Colonic mucosa (tissue), 4 donors: ENCODE measurements around the gene HOXA9. TPM values are rescaled to one million over a fixed set of nuclear protein-coding genes. Genes with fewer than 3 reads are reported as not detected.

Experiments used
- DNase-seq: peaks from one replicate; pipeline ENCODE4 v3.0.0-alpha.2; 2020
- H3K27ac ChIP-seq: fragments of 200-600 bp; one replicate; pipeline ENCODE4 v1.8.0; 2021
- H3K27me3 ChIP-seq: fragments of 200-600 bp; one replicate; pipeline ENCODE4 v1.8.0; 2021
- H3K36me3 ChIP-seq: fragments of 200-600 bp; one replicate; pipeline ENCODE4 v1.8.0; 2021
- H3K4me1 ChIP-seq: fragments of 200-600 bp; one replicate; pipeline ENCODE4 v1.8.0; 2021; ENCODE audit warnings: mild to moderate bottlenecking
- H3K4me3 ChIP-seq: fragments of 200-600 bp; one replicate; pipeline ENCODE4 v1.8.0; 2021
- H3K9ac ChIP-seq, 2 donors: one replicate each; pipeline ENCODE4 v1.7.0; 2013; ENCODE audit warnings: control low read depth in 2 of 2, low read depth in 2 of 2, low read length in 2 of 2
- H3K9me3 ChIP-seq: fragments of 200-600 bp; one replicate; pipeline ENCODE4 v1.8.0; 2021
- CTCF ChIP-seq: fragments of 200-600 bp; IDR thresholded peaks from one replicate; pipeline ENCODE4 v1.8.0; 2022; ENCODE audit warnings: antibody characterized with exemption, mild to moderate bottlenecking
- intact Hi-C: fragments of 100-400 bp; cut with DNase I; formaldehyde crosslinking; loops from one replicate; pipeline ENCODE4 v1.14.1; 2022
- total RNA-seq, 2 donors: library from RNA; stranded (reverse); fragmentation: NEBNext Ultra II Directional in 1 of 2; extraction: Animal tissue kit (Norgen Biotek cat#: 25700) in 1 of 2; gene quantifications; one replicate each; pipeline ENCODE4 v1.2.1, GENCODE V29; 2021
- donor health status: healthy.
- donor health status: DM: no; HTN: no; CAD: no.
- donor health status: DM: no; HTN: no; CAD: no.

Gene HOXA9
- total RNA-seq, 2 donors from 2014 or later = 19.5 to 22.1 TPM

GRCh38 chr7:27202862-27203134 lies 37.5 kb upstream of the HOXA9 start:
- intact Hi-C loops = no loop called here
- H3K36me3 ChIP-seq = no peaks in the 10 kb centered on the region
- peak overlapping the region; percentile 92 for H3K27ac ChIP-seq
- peak overlapping the region in 1 of 2 donors; percentile 93 for H3K9ac ChIP-seq
- no peaks in the 10 kb centered on the region for H3K9me3 ChIP-seq
- TF ChIP-seq CTCF = no peak
- H3K4me3 ChIP-seq = peak overlapping the region; percentile 32
- H3K4me1 ChIP-seq = no peaks in the 10 kb centered on the region
- DNase-seq = peak; percentile 35
- H3K27me3 ChIP-seq = peaks cover 4% of the 10 kb centered on the region

GRCh38 chr7:27202018-27202861 lies 36.9 kb upstream of the HOXA9 start:
- Histone ChIP-seq H3K9ac (peak overlapping the region; percentile 38 to 93), H3K27ac (peak overlapping the region; percentile 92)

GRCh38 chr7:27201580-27202017 lies 36.3 kb upstream of the HOXA9 start:
- H3K27ac ChIP-seq = peak overlapping the region; percentile 92
- H3K27me3 ChIP-seq = peaks cover 4% of the 10 kb centered on the region
- no peaks in the 10 kb centered on the region for H3K9me3 ChIP-seq
- peak; percentile 57 for DNase-seq
- no peaks in the 10 kb centered on the region for H3K36me3 ChIP-seq
- peak overlapping the region; percentile 32 for H3K4me3 ChIP-seq
- no peak for TF ChIP-seq CTCF
- H3K9ac ChIP-seq = peak overlapping the region; percentile 51 to 93
- H3K4me1 ChIP-seq = no peaks in the 10 kb centered on the region
- intact Hi-C loops = no loop called here

More at GRCh38 chr7:27202018-27202861, 36.9 kb upstream of the HOXA9 start:
- TF ChIP-seq CTCF = no peak
- Histone ChIP-seq H3K4me1 (no peaks in the 10 kb centered on the region), H3K27me3 (peaks cover 4% of the 10 kb centered on the region), H3K4me3 (peak overlapping the region; percentile 32), H3K9me3 (no peaks in the 10 kb centered on the region), H3K36me3 (no peaks in the 10 kb centered on the region)
- intact Hi-C loops = no loop called here
- peak; percentile 32 for DNase-seq

- H3K4me1 ChIP-seq = no peaks in the 10 kb centered on the region
- H3K27ac ChIP-seq = peak overlapping the region; percentile 92
- no peaks in the 10 kb centered on the region for H3K9me3 ChIP-seq
- no peaks in the 10 kb centered on the region for H3K36me3 ChIP-seq
- no peak for TF ChIP-seq CTCF
- H3K4me3 ChIP-seq = peak overlapping the region; percentile 32
- intact Hi-C loops = no loop called here
- H3K9ac ChIP-seq = peak overlapping the region; percentile 51 to 93
- DNase-seq = peak; percentile 39
- H3K27me3 ChIP-seq = peaks cover 4% of the 10 kb centered on the region
Measured at GRCh38 chr7:27200761-27201579, 35.6 kb upstream of the HOXA9 start.

- TF ChIP-seq CTCF = no peak
- Histone ChIP-seq H3K4me3 (peak within 1 kb of the TSS; percentile 68), H3K27me3 (peaks cover 4% of the 10 kb centered on the region), H3K9ac (peak within 1 kb of the TSS; percentile 70 to 95), H3K27ac (peak within 1 kb of the TSS; percentile 92), H3K36me3 (no peaks in the 10 kb centered on the region), H3K9me3 (no peaks in the 10 kb centered on the region), H3K4me1 (no peaks in the 10 kb centered on the region)
- peak; percentile 87 for DNase-seq
- intact Hi-C loops = loop anchor here (10.0 kb wide), 2 partner anchors 545 to 895 kb away; partner anchors contain the start of gene TAX1BP1
Measured at GRCh38 chr7:27199849-27200760, 34.8 kb upstream of the HOXA9 start, which contains the start of gene HOXA13. Gene HOXA13, minus strand, starts transcription at chr7:27200091. Its CDS starts 14 bp downstream, at chr7:27200077.
